HG02610 (cell line): ENCODE measurements around the gene EIF2S3B.
"Not testable (repeated sequence)": the region's sequence is repeated elsewhere in the genome, so short reads cannot be mapped to it uniquely, and the experiment has no call there.

Experiments
- ATAC-seq: cut with Tn5 transposase; IDR thresholded peaks from one replicate; pipeline ENCODE4 v1.9.1; 2021; ENCODE audit warnings: mild to moderate bottlenecking, moderate library complexity; ENCODE audit not compliant: unreplicated experiment

The EIF2S3B gene

GRCh38 chr12:10505620-10506019 is at the start of gene EIF2S3B:
Gene EIF2S3B, plus strand, starts transcription at chr12:10505890. Its CDS starts 13 bp downstream, at chr12:10505903.
- ATAC-seq, result no peak

DNA sequence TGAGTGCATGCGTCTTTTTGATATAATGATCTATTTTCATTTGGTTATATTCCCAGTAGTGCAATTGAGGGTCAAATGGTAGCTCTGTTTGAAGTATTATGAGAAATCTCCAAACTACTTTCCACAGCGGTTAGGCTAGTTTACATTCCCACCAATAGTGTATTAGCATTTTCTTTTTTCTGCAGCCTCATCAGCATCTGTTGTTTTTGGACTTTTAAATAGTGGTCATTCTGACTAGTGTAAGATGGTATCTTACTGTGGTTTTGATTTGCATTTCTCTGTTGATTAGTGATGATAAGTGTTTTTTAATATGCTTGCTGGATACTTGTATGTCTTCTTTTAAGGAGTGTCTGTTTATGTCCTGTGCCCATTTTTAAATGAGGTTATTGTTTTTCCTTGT is 48.8 kb upstream of the EIF2S3B start:
- no peak for ATAC-seq

- no peak for ATAC-seq
Measured at GRCh38 chr12:10457760-10458159, 47.9 kb upstream of the EIF2S3B start.

GRCh38 chr12:10466311-10466710 is 39.4 kb upstream of the EIF2S3B start:
- ATAC-seq, result no peak

DNA sequence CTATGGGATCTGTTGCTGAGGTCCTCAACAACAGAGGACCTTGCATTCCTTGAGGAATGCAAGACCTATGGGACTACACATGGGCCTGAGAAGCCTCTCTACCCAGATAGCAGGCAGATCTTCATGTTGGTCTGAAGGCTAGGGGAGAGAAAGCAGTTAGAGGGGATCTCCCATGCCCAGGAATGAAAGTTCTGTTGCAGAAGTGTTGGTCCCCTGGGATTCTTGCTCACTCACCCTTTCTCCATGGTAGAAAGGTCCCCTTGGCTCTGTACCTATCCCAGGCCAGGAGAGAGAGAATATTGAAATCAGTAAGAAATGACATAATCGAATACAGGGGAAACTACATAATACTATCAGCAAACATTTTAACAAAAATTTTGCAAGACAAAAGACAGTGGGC is 36.0 kb upstream of the EIF2S3B start:
- no peak for ATAC-seq

- ATAC-seq, result not testable (repeated sequence)
Measured at GRCh38 chr12:10472808-10473207, 32.9 kb upstream of the EIF2S3B start.

DNA sequence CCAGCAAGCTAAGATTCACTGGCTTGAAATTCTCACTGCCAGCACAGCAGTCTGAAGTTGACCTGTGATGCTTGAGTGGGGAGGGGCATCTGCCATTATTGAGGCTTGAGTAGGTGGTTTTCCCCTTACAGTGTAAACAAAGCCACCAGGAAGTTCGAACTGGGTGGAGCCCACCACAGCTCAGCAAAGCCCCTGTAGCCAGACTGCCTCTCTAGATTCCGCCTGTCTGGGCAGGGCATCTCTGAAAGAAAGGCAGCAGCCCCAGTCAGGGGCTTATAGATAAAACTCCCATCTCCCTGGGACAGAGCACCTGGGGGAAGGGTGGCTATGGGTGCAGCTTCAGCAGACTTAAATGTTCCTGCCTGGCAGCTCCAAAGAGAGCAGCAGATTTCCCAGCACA is 23.8 kb upstream of the EIF2S3B start:
- not testable (repeated sequence) for ATAC-seq

- ATAC-seq, result not testable (repeated sequence)
Measured at GRCh38 chr12:10487328-10487727, 18.4 kb upstream of the EIF2S3B start.

GRCh38 chr12:10491766-10492165 is 13.9 kb upstream of the EIF2S3B start:
- no peak for ATAC-seq

- ATAC-seq, result no peak
Measured at GRCh38 chr12:10497602-10498001, 8.1 kb upstream of the EIF2S3B start.

DNA sequence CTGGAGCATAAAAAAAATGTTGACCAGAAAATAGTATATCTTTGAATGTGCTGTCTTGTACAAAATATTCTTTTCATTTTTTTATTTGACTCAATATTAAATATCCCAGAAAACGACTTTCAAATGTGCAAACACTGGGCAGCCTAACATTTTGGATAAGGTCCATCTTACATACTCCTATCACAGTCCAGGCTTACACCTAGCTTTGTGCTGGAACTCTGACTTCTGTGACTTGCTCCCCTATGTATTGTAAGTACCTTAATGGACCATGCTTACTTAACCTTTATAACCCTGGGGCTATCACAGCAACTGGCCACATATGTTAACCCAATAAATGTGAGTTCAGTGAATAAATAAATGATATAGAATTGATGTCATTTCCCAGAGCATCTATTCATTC is 7.6 kb upstream of the EIF2S3B start:
- ATAC-seq, result no peak

DNA sequence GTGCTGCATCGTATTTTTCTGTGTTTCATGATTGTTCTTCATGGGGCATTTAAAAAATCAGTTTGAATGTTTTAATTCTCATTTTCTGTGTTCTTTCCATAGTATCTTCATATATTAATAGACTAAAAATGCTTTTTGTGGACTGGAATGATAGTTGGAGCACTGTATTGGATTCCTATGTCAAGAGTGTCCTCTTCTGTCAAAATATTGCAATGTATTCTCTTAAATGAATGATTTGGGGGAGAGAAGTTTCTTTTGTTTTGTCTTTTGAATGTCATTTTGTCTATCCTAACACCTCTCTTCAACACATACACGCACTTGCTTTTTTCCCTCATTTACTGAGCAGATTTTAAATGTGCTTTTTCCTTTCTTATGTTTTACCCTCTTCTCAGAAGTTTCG is 4.7 kb upstream of the EIF2S3B start:
- no peak for ATAC-seq

DNA sequence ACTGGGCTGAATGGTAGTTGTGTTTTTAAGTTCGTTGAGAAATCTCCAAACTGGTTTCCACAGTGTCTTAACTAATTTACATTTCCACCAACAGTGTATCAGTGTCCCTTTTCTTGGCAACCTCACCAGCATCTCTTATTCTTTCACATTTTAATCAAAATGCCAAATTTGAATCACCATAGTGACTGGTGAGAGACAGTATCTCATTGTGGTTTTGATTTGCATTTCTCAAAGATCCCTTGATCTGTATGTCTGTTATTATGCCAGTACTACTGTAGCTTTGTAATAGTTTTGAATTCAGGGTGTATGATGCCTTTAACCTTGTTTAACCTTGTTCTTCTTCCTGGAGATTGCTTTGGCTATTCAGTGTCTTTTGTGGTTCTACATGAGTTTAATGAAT is 2.2 kb upstream of the EIF2S3B start:
- ATAC-seq, result no peak

DNA sequence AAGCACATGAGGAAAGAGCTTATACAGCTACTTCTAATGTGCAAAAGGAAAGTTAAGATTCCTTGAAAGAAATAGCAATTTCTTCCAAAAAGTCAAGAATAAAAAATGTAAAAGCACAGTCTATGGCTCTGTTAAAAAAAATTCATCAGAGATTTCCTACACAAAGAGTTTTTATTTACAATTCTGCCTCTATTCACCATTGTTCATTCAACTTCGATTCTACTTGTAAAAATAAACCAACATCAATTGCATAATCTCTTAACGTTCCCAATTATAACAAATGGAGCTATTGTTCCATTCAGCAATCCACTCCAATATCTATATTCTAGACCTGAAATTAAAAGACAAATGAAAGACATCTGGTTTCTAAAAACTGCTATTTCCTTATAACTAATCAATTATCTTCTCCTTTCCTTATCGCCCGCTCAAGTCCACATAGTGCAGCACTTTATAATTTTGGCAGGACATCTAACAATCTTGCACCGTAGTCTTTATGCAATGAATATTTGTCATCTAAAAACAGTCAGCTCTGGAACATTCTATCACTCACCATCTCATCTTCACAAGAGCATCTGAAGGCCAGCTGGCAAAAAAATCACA is 6.2 kb downstream of the EIF2S3B start:
- no peak for ATAC-seq

GRCh38 chr12:10512798-10513197 is 7.1 kb downstream of the EIF2S3B start:
- no peak for ATAC-seq

DNA sequence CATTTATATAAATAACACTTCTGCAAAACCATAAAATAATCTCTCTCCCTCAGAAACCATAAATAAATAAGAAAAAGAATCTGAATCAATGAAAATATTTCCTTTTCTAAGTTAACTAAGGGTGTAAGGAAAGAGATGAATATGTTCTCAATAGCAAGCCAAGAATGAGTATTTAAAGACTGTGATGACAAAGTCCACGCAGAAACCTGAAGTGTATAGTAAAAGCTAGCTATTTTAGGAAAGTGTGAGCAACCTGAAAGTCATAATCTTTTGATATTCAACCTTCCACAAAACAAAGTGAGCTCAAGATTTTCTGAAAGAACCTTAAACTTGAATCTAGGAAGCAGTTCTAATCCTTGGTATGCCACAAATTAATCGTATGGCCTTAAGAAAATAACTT is 15.9 kb downstream of the EIF2S3B start:
- ATAC-seq, result no peak

- ATAC-seq, result no peak
Measured at GRCh38 chr12:10528174-10528953, 22.7 kb downstream of the EIF2S3B start.

GRCh38 chr12:10529603-10530002 is 23.9 kb downstream of the EIF2S3B start:
- no peak for ATAC-seq

GRCh38 chr12:10537721-10538120 is 32.0 kb downstream of the EIF2S3B start:
- no peak for ATAC-seq

DNA sequence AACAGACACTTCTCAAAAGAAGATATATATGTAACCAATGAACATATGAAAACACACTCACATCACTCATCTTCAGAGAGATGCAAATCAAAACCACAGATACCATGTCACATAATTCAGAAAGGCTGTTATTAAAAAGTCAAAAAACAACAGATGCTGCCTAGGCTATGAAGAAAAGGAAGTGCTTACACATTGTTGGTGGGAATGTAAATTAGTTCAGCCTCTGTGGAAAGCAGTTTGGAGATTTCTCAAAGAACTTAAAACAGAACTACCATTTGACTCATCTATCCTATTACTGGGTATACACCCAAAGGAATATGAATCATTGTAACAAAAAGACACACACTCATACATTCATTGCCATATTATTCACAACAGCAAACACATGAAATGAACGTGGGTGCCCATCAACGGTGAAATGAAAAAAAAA is 35.1 kb downstream of the EIF2S3B start:
- peak; percentile 95 for ATAC-seq

GRCh38 chr12:10543499-10543898 is 37.8 kb downstream of the EIF2S3B start:
- ATAC-seq, result no peak

- ATAC-seq, result no peak
Measured at GRCh38 chr12:10551375-10551774, 45.7 kb downstream of the EIF2S3B start.

DNA sequence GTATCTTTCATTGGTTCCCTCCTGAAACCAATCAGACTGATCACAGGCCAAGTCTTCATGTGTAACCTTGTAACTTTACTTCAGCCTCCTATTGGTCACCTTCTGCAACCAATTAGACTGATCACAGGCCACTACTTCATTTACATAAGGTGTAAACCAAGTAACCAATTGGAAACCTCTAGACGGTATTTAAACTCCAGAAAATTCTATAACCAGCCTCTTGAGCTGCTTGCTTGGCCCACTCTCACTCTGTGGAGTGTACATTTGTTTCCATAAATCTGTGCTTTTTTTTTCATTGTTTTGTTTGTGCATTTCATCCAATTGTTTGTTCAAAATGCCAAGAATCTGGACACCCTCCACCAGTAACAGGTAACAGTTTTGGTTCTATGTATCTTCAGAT is 47.5 kb downstream of the EIF2S3B start:
- no peak for ATAC-seq
